HAP-1 (cell line): ENCODE results near the gene UQCR11.

Source experiments
- DNase-seq, 2 experiments: peaks; one replicate each; pipeline ENCODE4 v3.0.0-alpha.2; 2016 to 2020; ENCODE audit warnings: low spot score in 2 of 2
- H3K27me3 ChIP-seq: fragments of 250-450 bp; sonication (Bioruptor Pico); 2 replicates; pipeline ENCODE4 v1.5.1; 2020; ENCODE audit warnings: low read depth, mild to moderate bottlenecking, moderate library complexity
- H3K36me3 ChIP-seq: fragments of 250-450 bp; sonication (Bioruptor Pico); replicated peaks from 2 replicates; pipeline ENCODE4 v1.5.1; 2020; ENCODE audit warnings: mild to moderate bottlenecking
- H3K4me1 ChIP-seq: fragments of 250-450 bp; sonication (Bioruptor Pico); 2 replicates; pipeline ENCODE4 v1.5.1; 2020; ENCODE audit warnings: mild to moderate bottlenecking
- H3K4me3 ChIP-seq: fragments of 250-450 bp; sonication (Bioruptor Pico); 2 replicates; pipeline ENCODE4 v1.5.1; 2020; ENCODE audit warnings: mild to moderate bottlenecking, moderate library complexity
- H3K9me3 ChIP-seq: fragments of 250-450 bp; sonication (Bioruptor Pico); 2 replicates; pipeline ENCODE4 v1.5.1; 2020; ENCODE audit warnings: mild to moderate bottlenecking, moderate library complexity
- in situ Hi-C: fragments of 300-500 bp; cut with MboI; formaldehyde crosslinking; loops from 3 replicates; pipeline ENCODE4 v1.14.3; 2020; ENCODE audit warnings: low sequenced_read_pairs, inconsistent platforms, mixed read lengths

The UQCR11 gene

GRCh38 chr19:1579222-1579621, 26.0 kb downstream of the UQCR11 start:
- no peak overlapping the region for H3K4me3 ChIP-seq
- no peaks in the 10 kb centered on the region for H3K4me1 ChIP-seq
- no peaks in the 10 kb centered on the region for H3K27me3 ChIP-seq
- H3K9me3 ChIP-seq, result no peaks in the 10 kb centered on the region
- DNase-seq, result no peak
- in situ Hi-C loops, result no loop called here
- H3K36me3 ChIP-seq, result peaks cover 63% of the 10 kb centered on the region

- Histone ChIP-seq H3K4me3 (no peak overlapping the region), H3K4me1 (no peaks in the 10 kb centered on the region), H3K9me3 (no peaks in the 10 kb centered on the region), H3K36me3 (peaks cover 53% of the 10 kb centered on the region), H3K27me3 (no peaks in the 10 kb centered on the region)
- in situ Hi-C loops, result no loop called here
- no peak for DNase-seq
Measured at GRCh38 chr19:1577929-1578618, 27.2 kb downstream of the UQCR11 start.

- Histone ChIP-seq H3K27me3 (no peaks in the 10 kb centered on the region), H3K4me1 (no peaks in the 10 kb centered on the region), H3K4me3 (no peak overlapping the region), H3K9me3 (no peaks in the 10 kb centered on the region), H3K36me3 (peaks cover 48% of the 10 kb centered on the region)
- no peak for DNase-seq
- in situ Hi-C loops, result no loop called here
Measured at GRCh38 chr19:1577090-1577928, 28.0 kb downstream of the UQCR11 start.

GRCh38 chr19:1576242-1577089, 28.8 kb downstream of the UQCR11 start:
- no peaks in the 10 kb centered on the region for H3K4me1 ChIP-seq
- DNase-seq, result no peak
- in situ Hi-C loops, result no loop called here
- H3K27me3 ChIP-seq, result no peaks in the 10 kb centered on the region
- H3K9me3 ChIP-seq, result no peaks in the 10 kb centered on the region
- peaks cover 41% of the 10 kb centered on the region for H3K36me3 ChIP-seq
- no peak overlapping the region for H3K4me3 ChIP-seq

- H3K4me3 ChIP-seq, result no peak overlapping the region
- no peak for DNase-seq
- peaks cover 34% of the 10 kb centered on the region for H3K36me3 ChIP-seq
- no peaks in the 10 kb centered on the region for H3K9me3 ChIP-seq
- H3K27me3 ChIP-seq, result no peaks in the 10 kb centered on the region
- no peaks in the 10 kb centered on the region for H3K4me1 ChIP-seq
- in situ Hi-C loops, result no loop called here
Measured at GRCh38 chr19:1575323-1576241, 29.7 kb downstream of the UQCR11 start.

- in situ Hi-C loops, result no loop called here
- H3K4me1 ChIP-seq, result no peaks in the 10 kb centered on the region
- DNase-seq, result no peak
- peaks cover 24% of the 10 kb centered on the region for H3K36me3 ChIP-seq
- H3K4me3 ChIP-seq, result no peak overlapping the region
- no peaks in the 10 kb centered on the region for H3K27me3 ChIP-seq
- no peaks in the 10 kb centered on the region for H3K9me3 ChIP-seq
Measured at GRCh38 chr19:1574354-1575136, 30.7 kb downstream of the UQCR11 start.

GRCh38 chr19:1572795-1573194, 32.5 kb downstream of the UQCR11 start:
- Histone ChIP-seq H3K36me3 (peaks cover 11% of the 10 kb centered on the region), H3K4me3 (no peak overlapping the region), H3K9me3 (no peaks in the 10 kb centered on the region), H3K4me1 (no peaks in the 10 kb centered on the region), H3K27me3 (no peaks in the 10 kb centered on the region)
- DNase-seq, result no peak
- in situ Hi-C loops, result no loop called here

- in situ Hi-C loops, result no loop called here
- H3K27me3 ChIP-seq, result no peaks in the 10 kb centered on the region
- DNase-seq, result no peak
- no peak overlapping the region for H3K4me3 ChIP-seq
- H3K36me3 ChIP-seq, result no peaks in the 10 kb centered on the region
- no peaks in the 10 kb centered on the region for H3K4me1 ChIP-seq
- H3K9me3 ChIP-seq, result no peaks in the 10 kb centered on the region
Measured at GRCh38 chr19:1571358-1571757, 33.9 kb downstream of the UQCR11 start.

GRCh38 chr19:1570836-1571235, 34.4 kb downstream of the UQCR11 start:
- Histone ChIP-seq H3K4me3 (no peak overlapping the region), H3K36me3 (no peaks in the 10 kb centered on the region), H3K9me3 (no peaks in the 10 kb centered on the region), H3K27me3 (no peaks in the 10 kb centered on the region), H3K4me1 (no peaks in the 10 kb centered on the region)
- no peak for DNase-seq
- in situ Hi-C loops, result no loop called here

GRCh38 chr19:1569997-1570396, 35.3 kb downstream of the UQCR11 start:
- in situ Hi-C loops, result no loop called here
- H3K4me3 ChIP-seq, result no peak overlapping the region
- H3K9me3 ChIP-seq, result no peaks in the 10 kb centered on the region
- no peaks in the 10 kb centered on the region for H3K27me3 ChIP-seq
- DNase-seq, result no peak
- peaks cover 2% of the 10 kb centered on the region for H3K36me3 ChIP-seq
- H3K4me1 ChIP-seq, result no peaks in the 10 kb centered on the region

- DNase-seq, result peak; percentile 56 to 81
- H3K27me3 ChIP-seq, result no peaks in the 10 kb centered on the region
- H3K9me3 ChIP-seq, result no peaks in the 10 kb centered on the region
- no peaks in the 10 kb centered on the region for H3K4me1 ChIP-seq
- peak within 1 kb of the TSS; percentile 70 for H3K4me3 ChIP-seq
- in situ Hi-C loops, result no loop called here
- H3K36me3 ChIP-seq, result peaks cover 2% of the 10 kb centered on the region
Measured at GRCh38 chr19:1568320-1569019, 36.8 kb downstream of the UQCR11 start, which contains the start of gene MEX3D. MEX3D (minus strand) TSS chr19:1568325; CDS start chr19:1568058, 267 bp downstream.

- Histone ChIP-seq H3K4me3 (no peak overlapping the region), H3K4me1 (no peaks in the 10 kb centered on the region), H3K9me3 (no peaks in the 10 kb centered on the region), H3K27me3 (no peaks in the 10 kb centered on the region), H3K36me3 (peaks cover 2% of the 10 kb centered on the region)
- in situ Hi-C loops, result no loop called here
- no peak for DNase-seq
Measured at GRCh38 chr19:1567848-1568227, 37.4 kb downstream of the UQCR11 start.
